Right cardiac atrium (tissue), 5 donors: ENCODE measurements around the gene CNOT3. TPM values are rescaled to one million over a fixed set of nuclear protein-coding genes. Genes with fewer than 3 reads are reported as not detected.
"Not testable (repeated sequence)": the region's sequence is repeated elsewhere in the genome, so short reads cannot be mapped to it uniquely, and the experiment has no call there.

Source experiments
- ATAC-seq, 2 donors: fragments of 200-7000 bp; cut with Tn5 transposase; one replicate each; pipeline versions ENCODE4 v1.8.0 to v1.9.1; 2020; ENCODE audit warnings: moderate library complexity in 2 of 2, mild to moderate bottlenecking in 1 of 2
- DNase-seq, 3 donors: peaks; one replicate each; pipeline ENCODE4 v3.0.0-alpha.2; 2020
- H3K27ac ChIP-seq: one replicate; pipeline ENCODE4 v1.5.1; 2013; ENCODE audit warnings: mild to moderate bottlenecking, low read length, control low read depth, moderate library complexity
- H3K27me3 ChIP-seq: one replicate; pipeline ENCODE4 v1.6.1; 2013; ENCODE audit not compliant: control insufficient read depth, insufficient read depth
- H3K4me1 ChIP-seq: one replicate; pipeline ENCODE4 v1.6.1; 2013; ENCODE audit warnings: low read length; ENCODE audit not compliant: control insufficient read depth, insufficient read depth
- H3K4me3 ChIP-seq: one replicate; pipeline ENCODE4 v1.5.1; 2013; ENCODE audit warnings: low read length, control low read depth
- H3K9me3 ChIP-seq: one replicate; pipeline ENCODE4 v1.6.1; 2013; ENCODE audit warnings: low read length; ENCODE audit not compliant: control insufficient read depth
- WGBS: extraction: QIAGEN DNeasy Blood & Tissue Kit; methylation state at CpG from one replicate; pipeline ENCODE4 v1.1.7; 2013; 5-methylcytosine and 5-hydroxymethylcytosine counted together
- intact Hi-C, 4 donors: fragments of 100-400 bp; cut with DNase I; formaldehyde crosslinking; loops; one replicate each; pipeline versions ENCODE4 v1.11.0 to v1.14.0; 2022 to 2023
- polyA plus RNA-seq: library from polyadenylated mRNA; stranded (reverse); fragments of 200-250 nt; gene quantifications from one replicate; pipeline ENCODE4 v1.2.3, GENCODE V29; 2013
- total RNA-seq, 4 donors: library from RNA; stranded (reverse); fragmentation: NEBNext Ultra II Directional; extraction: Animal tissue kit (Norgen Biotek cat#: 25700); gene quantifications; one replicate each; pipeline ENCODE4 v1.2.1, GENCODE V29; 2021
- donor health status: healthy with polysubstance abuse.
- donor health status: DM: no; HTN: yes; CAD: no.
- donor health status: DM: no; HTN: no; CAD: no.
- donor health status: DM: no; HTN: yes; CAD: no; lungs with severe emphysema.
- donor health status: DM: yes; HTN: yes; CAD: no.

CNOT3 gene
- total and polyA plus RNA-seq, 5 donors: 18.2 to 26.5 (median 20.9) TPM

DNA sequence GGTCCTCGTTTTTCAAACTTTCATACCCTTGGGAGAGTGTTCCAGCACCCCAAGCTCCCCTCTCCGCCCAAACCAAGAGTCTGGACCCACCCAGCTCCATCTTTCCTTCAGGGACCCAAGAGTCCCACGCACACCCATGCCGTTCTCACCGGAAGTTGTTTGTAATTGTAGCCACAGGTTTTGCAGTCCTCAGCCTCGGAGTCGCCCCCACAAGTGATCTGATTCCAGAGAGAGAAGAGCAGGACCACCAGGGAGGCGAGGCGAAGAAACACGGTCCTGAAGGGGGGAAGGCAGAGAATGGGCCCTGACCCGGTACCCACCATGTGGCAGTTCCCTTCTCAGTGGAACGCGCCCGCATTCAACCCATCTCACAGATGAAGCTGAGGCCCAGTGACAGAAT lies 25.3 kb downstream of the CNOT3 start:
- DNase-seq (peak in 1 of 3 donors; percentile 38), ATAC-seq (no peak)
- Histone ChIP-seq H3K4me3 (peak overlapping the region; percentile 31), H3K9me3 (no peaks in the 10 kb centered on the region), H3K27ac (no peak overlapping the region), H3K4me1 (peaks cover 8% of the 10 kb centered on the region), H3K27me3 (no peaks in the 10 kb centered on the region)
- intact Hi-C loops: loop anchor here in 1 of 4 donors (10.0 kb wide), 1 partner anchor 72 kb away; no protein-coding TSS in a partner anchor
- WGBS: 74% methylated on average over 14 of the region's 14 CpGs

DNA sequence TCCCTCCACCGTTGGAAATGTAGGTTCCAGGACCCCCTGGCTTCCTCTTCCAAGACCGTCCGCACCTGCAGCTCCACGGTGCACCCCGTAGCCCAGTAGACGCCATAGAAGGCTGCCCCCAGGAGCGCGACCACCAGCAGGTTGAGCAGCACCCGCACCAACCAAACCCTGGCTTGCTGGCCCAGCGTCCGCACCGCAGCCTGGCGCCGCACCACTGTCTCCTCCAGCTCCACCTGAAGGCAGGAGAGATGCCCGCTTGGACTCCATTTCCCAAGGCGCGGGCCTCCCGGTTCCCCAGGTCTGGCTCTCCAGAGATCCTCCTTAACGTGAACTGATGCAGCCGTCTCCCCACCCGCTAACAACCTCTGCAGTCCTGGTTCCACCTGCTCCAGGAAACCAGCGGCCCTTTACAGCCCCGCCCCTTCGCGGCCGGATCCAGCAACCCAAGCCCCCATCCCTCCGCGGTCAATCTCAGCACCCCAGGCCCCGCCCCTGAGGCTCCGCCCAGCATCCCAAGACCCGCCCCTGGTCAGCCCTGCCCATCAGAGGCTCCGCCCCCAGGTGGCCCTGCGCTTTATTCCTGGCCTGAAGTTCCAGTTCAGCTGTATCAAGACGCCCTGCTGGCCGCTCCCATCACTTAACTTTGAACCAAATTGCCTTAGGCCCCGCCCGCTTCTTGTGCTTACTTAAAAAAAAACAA lies 27.0 kb downstream of the CNOT3 start:
- 7% methylated on average over 37 of the region's 37 CpGs for WGBS
- Histone ChIP-seq H3K4me3 (no peak overlapping the region), H3K9me3 (no peaks in the 10 kb centered on the region), H3K27ac (no peak overlapping the region), H3K4me1 (no peaks in the 10 kb centered on the region), H3K27me3 (no peaks in the 10 kb centered on the region)
- ATAC-seq (no peak), DNase-seq (peak in 2 of 3 donors; percentile 76 to 94)
- intact Hi-C loops: loop anchor here in 2 of 4 donors (5.0 to 10.0 kb wide), 2 partner anchors 68 to 70 kb away; no protein-coding TSS in a partner anchor

DNA sequence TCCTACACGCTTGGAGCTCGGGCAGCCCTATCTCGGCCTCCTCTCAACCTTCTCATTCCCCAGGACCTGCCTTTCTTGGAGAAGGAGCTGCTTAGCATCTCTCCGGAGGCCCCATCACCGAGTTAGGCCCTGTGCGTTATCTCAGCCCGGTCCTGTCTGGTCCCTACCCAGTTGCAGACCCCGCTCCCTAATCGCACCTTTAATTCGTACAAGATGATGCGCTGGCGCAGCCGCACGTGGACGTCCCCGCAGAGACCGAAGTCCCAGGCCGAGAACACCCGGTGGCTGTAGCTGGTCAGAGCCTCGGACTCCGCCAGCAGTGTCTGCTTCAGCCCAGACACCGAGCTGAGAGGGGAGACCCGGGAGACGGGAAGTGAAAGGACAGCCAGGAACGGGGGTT lies 27.7 kb downstream of the CNOT3 start:
- Histone ChIP-seq H3K9me3 (no peaks in the 10 kb centered on the region), H3K27me3 (no peaks in the 10 kb centered on the region), H3K27ac (no peak overlapping the region), H3K4me3 (no peak overlapping the region), H3K4me1 (no peaks in the 10 kb centered on the region)
- 90% methylated on average over 25 of the region's 25 CpGs for WGBS
- intact Hi-C loops: loop anchor here in 2 of 4 donors (5.0 to 10.0 kb wide), 2 partner anchors 67 to 70 kb away; no protein-coding TSS in a partner anchor
- DNase-seq: peak in 1 of 3 donors; percentile 38
- no peak for ATAC-seq

DNA sequence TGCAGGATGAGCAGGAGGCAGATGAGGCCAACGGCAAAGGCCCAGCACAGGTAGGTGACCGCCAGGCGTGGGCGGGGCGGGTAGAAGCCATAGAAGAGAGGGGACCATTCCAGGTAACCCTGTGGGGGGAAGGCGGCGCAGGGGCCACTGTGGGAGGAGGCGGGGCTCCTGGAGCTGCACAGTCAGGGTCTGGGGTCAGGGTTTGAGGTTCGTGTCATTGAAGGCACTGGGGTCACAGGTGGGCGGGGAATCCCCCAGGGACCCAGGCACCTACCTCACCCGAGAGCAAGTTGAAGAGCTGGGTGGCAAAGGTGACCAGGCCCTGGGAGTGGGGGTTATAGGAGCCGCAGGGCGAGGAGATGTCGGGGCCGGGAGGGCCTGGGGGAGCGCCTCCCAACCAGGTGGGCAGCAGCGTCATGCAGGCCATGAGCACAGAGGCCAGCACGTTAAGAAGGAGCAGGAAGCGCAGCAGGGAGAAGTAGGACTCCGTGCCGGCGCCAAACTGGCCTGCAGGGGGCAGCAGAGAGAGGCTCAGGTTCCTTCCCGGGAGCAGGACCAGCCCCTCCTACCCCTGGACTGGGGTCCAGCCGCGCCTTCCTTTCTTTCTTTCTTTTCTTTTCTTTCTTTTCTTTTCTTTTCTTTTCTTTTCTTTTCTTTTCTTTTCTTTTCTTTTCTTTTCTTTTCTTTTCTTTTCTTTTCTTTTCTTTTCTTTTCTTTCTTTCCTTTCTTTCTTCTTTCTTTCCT lies 30.8 kb downstream of the CNOT3 start:
- no peaks in the 10 kb centered on the region for H3K9me3 ChIP-seq
- peak; percentile 92 to 98 (median 98) for DNase-seq
- H3K4me3 ChIP-seq: no peak overlapping the region
- ATAC-seq: peak; percentile 82 to 88
- no peaks in the 10 kb centered on the region for H3K4me1 ChIP-seq
- no peak overlapping the region for H3K27ac ChIP-seq
- intact Hi-C loops: loop anchor here in 2 of 4 donors (5.0 to 10.0 kb wide), 2 partner anchors 64 to 66 kb away; no protein-coding TSS in a partner anchor
- no peaks in the 10 kb centered on the region for H3K27me3 ChIP-seq
- WGBS: 25% methylated on average over 25 of the region's 25 CpGs

DNA sequence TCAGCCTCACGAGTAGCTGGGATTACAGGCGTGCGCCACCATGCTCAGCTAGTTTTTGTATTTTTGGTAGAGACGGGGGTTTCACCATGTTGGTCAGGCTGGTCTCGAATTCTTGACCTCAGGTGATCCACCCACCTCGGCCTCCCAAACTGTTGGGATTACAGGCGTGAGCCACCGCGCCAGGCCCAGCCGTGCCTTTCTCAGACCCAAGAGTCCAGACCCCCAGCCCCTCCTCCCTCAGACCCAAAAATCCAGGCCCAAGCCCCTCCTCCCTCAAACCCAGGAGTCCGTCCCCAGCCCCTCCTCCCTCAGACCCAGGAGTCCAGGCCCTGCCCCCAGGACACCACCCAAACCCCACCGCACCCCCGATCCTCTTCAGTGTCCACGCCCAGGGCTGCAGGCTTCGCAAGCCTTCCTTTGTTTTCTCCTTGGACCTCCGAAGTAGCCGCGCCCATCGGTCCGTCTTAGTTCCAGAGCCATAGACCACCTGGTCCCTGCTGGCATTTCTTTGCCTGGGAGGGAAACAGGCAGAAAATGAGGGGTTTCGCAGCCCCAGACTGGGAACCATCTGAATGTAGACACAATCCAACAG lies 31.7 kb downstream of the CNOT3 start:
- H3K4me3 ChIP-seq: no peak overlapping the region
- H3K9me3 ChIP-seq: no peaks in the 10 kb centered on the region
- intact Hi-C loops: loop anchor here in 2 of 4 donors (5.0 to 10.0 kb wide), 2 partner anchors 63 to 66 kb away; no protein-coding TSS in a partner anchor
- no peak for ATAC-seq
- no peaks in the 10 kb centered on the region for H3K27me3 ChIP-seq
- no peak overlapping the region for H3K27ac ChIP-seq
- H3K4me1 ChIP-seq: no peaks in the 10 kb centered on the region
- WGBS: 88% methylated on average over 21 of the region's 21 CpGs
- peak in 2 of 3 donors; percentile 50 to 57 for DNase-seq

DNA sequence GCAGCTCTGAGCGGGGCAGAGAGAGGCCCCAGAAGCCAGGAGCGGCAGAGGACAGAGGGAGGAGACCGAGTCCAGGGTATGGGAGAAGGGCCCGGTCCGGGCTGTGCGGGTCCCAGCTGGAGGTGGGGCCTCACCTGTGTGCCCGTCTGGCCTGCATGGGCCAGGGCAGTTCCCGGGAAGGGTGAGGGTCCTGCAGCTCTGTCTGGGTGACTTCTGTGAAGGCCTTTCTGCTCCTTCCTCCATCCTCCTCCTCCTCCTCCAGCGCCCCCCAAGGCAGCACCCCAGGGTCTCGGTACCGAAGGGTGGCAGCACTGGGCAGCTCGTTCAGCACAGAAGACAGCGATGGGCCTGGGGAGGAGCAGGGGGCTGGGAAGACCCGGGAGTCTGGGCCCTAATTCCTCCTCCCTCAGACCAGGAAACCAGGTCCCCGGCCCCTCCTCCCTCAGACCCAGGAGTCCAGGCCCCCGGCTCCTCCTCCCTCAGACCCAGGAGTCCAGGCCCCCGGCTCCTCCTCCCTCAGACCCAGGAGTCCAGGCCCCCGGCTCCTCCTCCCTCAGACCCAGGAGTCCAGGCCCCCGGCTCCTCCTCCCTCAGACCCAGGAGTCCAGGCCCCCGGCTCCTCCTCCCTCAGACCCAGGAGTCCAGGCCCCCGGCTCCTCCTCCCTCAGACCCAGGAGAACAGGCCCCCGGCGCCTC lies 34.3 kb downstream of the CNOT3 start:
- peak; percentile 8 to 9 for ATAC-seq
- intact Hi-C loops: loop anchor here in 2 of 4 donors (2.0 to 5.0 kb wide), 2 partner anchors 60 to 61 kb away; no protein-coding TSS in a partner anchor
- not testable (repeated sequence) for H3K27me3 ChIP-seq, H3K4me1 ChIP-seq, H3K27ac ChIP-seq, H3K9me3 ChIP-seq, H3K4me3 ChIP-seq
- WGBS: 71% methylated on average over 19 of the region's 23 CpGs
- DNase-seq: peak in 2 of 3 donors; percentile 47 to 57

DNA sequence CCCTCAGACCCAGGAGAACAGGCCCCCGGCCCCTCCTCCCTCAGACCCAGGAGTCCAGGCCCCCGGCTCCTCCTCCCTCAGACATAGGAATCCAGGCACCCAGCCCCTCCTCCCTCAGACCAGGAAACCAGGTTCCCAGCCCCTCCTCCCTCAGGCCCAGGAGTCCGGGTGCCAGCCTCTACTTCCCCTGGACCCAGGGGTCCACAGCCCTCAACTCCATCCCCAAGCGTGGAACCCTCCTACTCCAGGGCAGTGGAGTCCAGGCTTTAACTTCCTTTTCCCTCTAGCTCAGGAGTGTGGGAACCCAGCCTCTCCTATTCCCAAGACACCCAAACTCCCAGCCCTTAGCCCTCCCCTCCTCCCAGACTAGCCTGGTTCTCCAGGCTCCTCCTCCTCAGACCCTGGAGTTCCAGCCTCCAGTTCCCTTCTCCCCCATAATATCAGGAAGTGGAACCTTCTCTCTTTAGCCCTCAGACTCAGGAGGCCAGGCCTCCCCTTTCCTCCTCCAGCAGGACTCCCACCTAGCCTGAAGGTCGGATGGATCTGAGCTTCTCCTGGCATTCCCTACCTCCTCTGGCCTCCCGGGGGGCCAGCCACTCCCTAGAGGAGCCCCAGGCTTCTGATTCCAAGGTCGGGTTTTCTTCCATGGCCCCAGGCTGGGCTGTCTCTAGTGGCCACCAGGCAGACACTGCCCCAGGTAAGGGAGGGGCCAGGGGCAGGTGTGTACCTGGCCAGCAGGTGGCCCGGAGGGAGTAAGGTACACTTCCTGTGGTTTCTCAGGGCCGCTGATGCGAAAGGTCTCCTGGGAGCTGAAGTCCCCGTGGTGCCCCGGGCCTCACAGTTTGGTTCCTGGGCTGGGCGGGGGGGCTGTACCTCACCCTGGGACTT lies 35.2 kb downstream of the CNOT3 start, which contains the start of gene TMC4:
Gene TMC4 (minus strand): TSS at position 690 of the 888 bp plus-strand sequence. CDS start 43 bp downstream, at position 647.
- peak; percentile 20 to 78 (median 56) for DNase-seq
- Histone ChIP-seq H3K27ac (no peak within 1 kb of the TSS), H3K4me3 (peak within 1 kb of the TSS; percentile 6), H3K9me3 (no peaks in the 10 kb centered on the region), H3K4me1 (no peaks in the 10 kb centered on the region), H3K27me3 (no peaks in the 10 kb centered on the region)
- WGBS: 16% methylated on average over 13 of the region's 13 CpGs
- peak; percentile 58 to 66 for ATAC-seq
- intact Hi-C loops: loop anchor here in 1 of 4 donors (5.0 kb wide), 1 partner anchor 60 kb away; no protein-coding TSS in a partner anchor

DNA sequence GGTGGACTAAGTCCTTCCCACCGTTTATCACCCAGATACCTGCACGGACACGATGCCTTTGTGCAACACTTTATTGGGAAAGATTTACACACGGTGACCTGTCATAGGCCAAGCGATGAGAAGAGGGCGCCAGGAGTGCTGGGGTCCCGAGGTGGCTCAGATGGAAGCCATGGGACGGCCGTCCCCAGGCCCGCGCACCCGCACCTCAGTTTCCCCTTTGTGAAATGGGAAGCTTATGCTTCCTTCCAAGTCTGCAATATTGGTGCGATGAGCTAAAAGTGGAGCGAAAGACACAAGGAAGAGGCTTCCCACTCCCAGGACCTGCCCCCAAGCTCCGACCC lies 35.8 kb downstream of the CNOT3 start:
- no peaks in the 10 kb centered on the region for H3K9me3 ChIP-seq
- H3K27ac ChIP-seq: no peak overlapping the region
- H3K4me1 ChIP-seq: no peaks in the 10 kb centered on the region
- H3K27me3 ChIP-seq: no peaks in the 10 kb centered on the region
- 34% methylated on average over 15 of the region's 15 CpGs for WGBS
- no peak overlapping the region for H3K4me3 ChIP-seq
- no peak for ATAC-seq
- peak in 1 of 3 donors; percentile 4 for DNase-seq
- intact Hi-C loops: loop anchor here in 1 of 4 donors (5.0 kb wide), 1 partner anchor 59 kb away; no protein-coding TSS in a partner anchor

DNA sequence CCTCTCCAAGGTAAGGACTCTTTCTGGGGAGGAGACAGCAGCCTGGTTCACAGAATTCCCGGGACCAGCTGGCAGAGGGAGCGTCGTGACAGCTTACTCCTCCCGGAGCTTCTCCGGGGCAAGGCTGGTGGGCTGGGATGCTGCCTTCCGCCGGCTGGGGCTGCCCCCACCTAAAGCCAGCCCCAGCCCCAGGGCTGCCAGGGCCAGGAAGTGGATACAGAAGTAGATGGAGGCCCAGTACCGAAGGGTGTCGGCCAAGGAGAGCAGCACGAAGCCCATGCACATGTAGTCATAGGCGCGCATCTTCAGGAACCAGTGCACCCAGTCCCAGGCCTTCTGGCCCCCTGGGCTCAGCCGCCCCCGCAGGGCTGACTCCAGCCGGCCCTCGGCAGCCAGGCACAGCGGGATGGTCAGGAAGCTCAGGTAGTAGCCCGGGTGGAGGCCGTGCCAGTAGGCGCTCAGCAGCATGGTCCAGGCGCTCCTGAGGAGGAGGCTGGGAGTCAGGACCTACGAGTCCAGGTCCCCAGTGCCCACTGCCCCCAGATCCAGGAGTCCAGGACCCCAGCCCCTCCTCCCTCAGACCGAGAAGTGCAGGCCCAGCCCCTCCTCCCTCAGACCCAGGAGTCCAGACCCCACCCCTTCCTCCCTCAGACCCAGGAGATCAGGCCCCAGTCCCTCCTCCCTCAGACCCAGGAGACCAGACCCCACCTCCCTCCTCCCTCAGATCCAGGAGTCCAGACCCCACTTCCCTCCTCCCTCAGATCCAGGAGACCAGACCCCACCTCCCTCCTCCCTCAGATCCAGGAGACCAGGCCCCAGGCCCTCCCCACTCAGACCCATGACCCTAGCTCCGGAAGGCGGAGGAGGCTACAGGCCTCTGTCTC lies 36.6 kb downstream of the CNOT3 start:
- Histone ChIP-seq H3K4me3 (no peak overlapping the region), H3K27me3 (no peaks in the 10 kb centered on the region), H3K27ac (no peak overlapping the region), H3K4me1 (no peaks in the 10 kb centered on the region), H3K9me3 (no peaks in the 10 kb centered on the region)
- intact Hi-C loops: loop anchor here in 1 of 4 donors (5.0 kb wide), 1 partner anchor 58 kb away; no protein-coding TSS in a partner anchor
- DNase-seq (peak in 1 of 3 donors; percentile 32), ATAC-seq (peak in 1 of 2 donors; percentile 19)
- WGBS: 64% methylated on average over 25 of the region's 25 CpGs
